D721Med (cell line): ENCODE data around the gene TOM1.

Experiments used
- DNase-seq: peaks from one replicate; pipeline ENCODE4 v3.0.0; 2011; ENCODE audit warnings: low spot score; ENCODE audit not compliant: insufficient read length
- FAIRE-seq: peaks from 2 replicates; lab custom pipeline; 2011; peaks lifted over from hg19 to GRCh38; lab: Jason Lieb, UNC
- TF ChIP-seq, protein P1 (sequence below): IDR thresholded peaks from 2 replicates; pipeline ENCODE4 v1.5.1; 2012; ENCODE audit warnings: mild to moderate bottlenecking, control low read depth; ENCODE audit not compliant: insufficient read depth; ENCODE audit errors: missing control alignments

The TOM1 gene

GRCh38 chr22:35352214-35353111 lies 52.8 kb downstream of the TOM1 start:
- TF ChIP-seq, protein P1, sequence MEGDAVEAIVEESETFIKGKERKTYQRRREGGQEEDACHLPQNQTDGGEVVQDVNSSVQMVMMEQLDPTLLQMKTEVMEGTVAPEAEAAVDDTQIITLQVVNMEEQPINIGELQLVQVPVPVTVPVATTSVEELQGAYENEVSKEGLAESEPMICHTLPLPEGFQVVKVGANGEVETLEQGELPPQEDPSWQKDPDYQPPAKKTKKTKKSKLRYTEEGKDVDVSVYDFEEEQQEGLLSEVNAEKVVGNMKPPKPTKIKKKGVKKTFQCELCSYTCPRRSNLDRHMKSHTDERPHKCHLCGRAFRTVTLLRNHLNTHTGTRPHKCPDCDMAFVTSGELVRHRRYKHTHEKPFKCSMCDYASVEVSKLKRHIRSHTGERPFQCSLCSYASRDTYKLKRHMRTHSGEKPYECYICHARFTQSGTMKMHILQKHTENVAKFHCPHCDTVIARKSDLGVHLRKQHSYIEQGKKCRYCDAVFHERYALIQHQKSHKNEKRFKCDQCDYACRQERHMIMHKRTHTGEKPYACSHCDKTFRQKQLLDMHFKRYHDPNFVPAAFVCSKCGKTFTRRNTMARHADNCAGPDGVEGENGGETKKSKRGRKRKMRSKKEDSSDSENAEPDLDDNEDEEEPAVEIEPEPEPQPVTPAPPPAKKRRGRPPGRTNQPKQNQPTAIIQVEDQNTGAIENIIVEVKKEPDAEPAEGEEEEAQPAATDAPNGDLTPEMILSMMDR, result peak; percentile 16
- FAIRE-seq (no peak), DNase-seq (no peak)

- TF ChIP-seq, protein P1, result no peak
- FAIRE-seq, result no peak
- no peak for DNase-seq
These were observed 53.6 kb downstream of the TOM1 start for GRCh38 chr22:35353318-35353717.

GRCh38 chr22:35354068-35354467 lies 54.4 kb downstream of the TOM1 start:
- FAIRE-seq (no peak), DNase-seq (no peak)
- TF ChIP-seq, protein P1, result no peak

- FAIRE-seq (no peak), DNase-seq (no peak)
- TF ChIP-seq, protein P1, result no peak
These were observed 58.4 kb downstream of the TOM1 start for GRCh38 chr22:35357883-35358621.

GRCh38 chr22:35359380-35360065 lies 59.8 kb downstream of the TOM1 start:
- TF ChIP-seq, protein P1, result no peak
- DNase-seq (no peak), FAIRE-seq (no peak)

- TF ChIP-seq, protein P1, result no peak
- no peak for FAIRE-seq
- DNase-seq, result no peak
These were observed 61.4 kb downstream of the TOM1 start for GRCh38 chr22:35361001-35361558.
